ENCODE results near the gene SLC26A11.
"Not testable (repeated sequence)": the region's sequence is repeated elsewhere in the genome, so short reads cannot be mapped to it uniquely, and the experiment has no call there.

Gene SLC26A11

GRCh38 chr17:80263253-80264204 lies 43.3 kb downstream of the SLC26A11 start:
- peak; percentile 10 for DNase-seq

GRCh38 chr17:80264205-80265075 lies 44.2 kb downstream of the SLC26A11 start:
- DNase-seq, result no peak

- DNase-seq, result no peak
Measured at GRCh38 chr17:80265205-80266068, 45.2 kb downstream of the SLC26A11 start.

- no peak for DNase-seq
Measured at GRCh38 chr17:80267391-80267790, 47.2 kb downstream of the SLC26A11 start.

- no peak for DNase-seq
Measured at GRCh38 chr17:80268427-80268826, 48.2 kb downstream of the SLC26A11 start.

GRCh38 chr17:80269405-80269807 lies 49.2 kb downstream of the SLC26A11 start:
- DNase-seq, result no peak

GRCh38 chr17:80270104-80270503 lies 49.9 kb downstream of the SLC26A11 start:
- no peak for DNase-seq

GRCh38 chr17:80270836-80271235 lies 50.6 kb downstream of the SLC26A11 start:
- no peak for DNase-seq

GRCh38 chr17:80272366-80272765 lies 52.1 kb downstream of the SLC26A11 start:
- no peak for DNase-seq

GRCh38 chr17:80274331-80274730 lies 54.1 kb downstream of the SLC26A11 start:
- DNase-seq, result no peak

- DNase-seq, result no peak
Measured at GRCh38 chr17:80274871-80275449, 54.7 kb downstream of the SLC26A11 start.

- DNase-seq, result not testable (repeated sequence)
Measured at GRCh38 chr17:80275857-80276256, 55.6 kb downstream of the SLC26A11 start.

GRCh38 chr17:80277751-80278671 lies 57.8 kb downstream of the SLC26A11 start:
- DNase-seq, result no peak

GRCh38 chr17:80279895-80280294 lies 59.7 kb downstream of the SLC26A11 start:
- DNase-seq, result no peak

- DNase-seq, result no peak
Measured at GRCh38 chr17:80281516-80281915, 61.3 kb downstream of the SLC26A11 start.

- DNase-seq, result no peak
Measured at GRCh38 chr17:80283116-80283852, 63.1 kb downstream of the SLC26A11 start.

- DNase-seq, result no peak
Measured at GRCh38 chr17:80284631-80285030, 64.4 kb downstream of the SLC26A11 start.

GRCh38 chr17:80285237-80285920 lies 65.2 kb downstream of the SLC26A11 start:
- no peak for DNase-seq

GRCh38 chr17:80286638-80286960 lies 66.4 kb downstream of the SLC26A11 start:
- no peak for DNase-seq

- no peak for DNase-seq
Measured at GRCh38 chr17:80287038-80287437, 66.8 kb downstream of the SLC26A11 start.
